Kidney (tissue), 14 donors: ENCODE results near the gene DRAM1. TPM values are rescaled to one million over a fixed set of nuclear protein-coding genes. Genes with fewer than 3 reads are reported as not detected.

Experiments used
- DNase-seq, 5 donors: peaks; one replicate each; pipeline ENCODE4 v3.0.0-alpha.2; 2013 to 2020
- FAIRE-seq: peaks from 2 replicates; lab custom pipeline; 2012; peaks lifted over from hg19 to GRCh38; lab: Jason Lieb, UNC
- H3K27ac ChIP-seq, 2 donors: one replicate each; pipeline ENCODE4 v1.7.0; 2013; ENCODE audit warnings: low read depth in 2 of 2, low read length in 2 of 2, inconsistent platforms in 1 of 2
- H3K27me3 ChIP-seq: one replicate; pipeline ENCODE4 v1.7.1; 2013; ENCODE audit warnings: low read length, inconsistent platforms; ENCODE audit not compliant: control insufficient read depth, insufficient read depth
- H3K36me3 ChIP-seq, 3 donors: one replicate each; pipeline versions ENCODE4 v1.7.0 to v1.7.1; 2013; ENCODE audit warnings: low read length in 3 of 3, control low read depth in 1 of 3, inconsistent platforms in 1 of 3; ENCODE audit not compliant: insufficient read depth in 3 of 3, control insufficient read depth in 2 of 3
- H3K4me1 ChIP-seq, 3 donors: one replicate each; pipeline versions ENCODE4 v1.7.0 to v1.7.1; 2013; ENCODE audit warnings: low read length in 3 of 3, inconsistent platforms in 1 of 3, low read depth in 1 of 3; ENCODE audit not compliant: control insufficient read depth in 2 of 3, insufficient read depth in 2 of 3
- H3K4me3 ChIP-seq, 3 donors: one replicate each; pipeline versions ENCODE4 v1.7.0 to v1.8.1; 2013; ENCODE audit warnings: low read length in 3 of 3, control low read depth in 1 of 3, inconsistent platforms in 1 of 3
- H3K9ac ChIP-seq, 3 donors: one replicate each; pipeline versions ENCODE4 v1.7.0 to v1.7.1; 2013; ENCODE audit warnings: low read length in 3 of 3, control low read depth in 1 of 3, inconsistent platforms in 1 of 3
- H3K9me3 ChIP-seq, 3 donors: one replicate each; pipeline versions ENCODE4 v1.7.0 to v1.7.1; 2013; ENCODE audit warnings: low read length in 3 of 3, control low read depth in 1 of 3, inconsistent platforms in 1 of 3; ENCODE audit not compliant: control insufficient read depth in 2 of 3, insufficient read depth in 1 of 3
- CTCF ChIP-seq: IDR thresholded peaks from 3 replicates; pipeline ENCODE4 v1.5.1; 2012; ENCODE audit warnings: mild to moderate bottlenecking, moderate library complexity, borderline replicate concordance; ENCODE audit not compliant: insufficient read depth; ENCODE audit errors: extremely low read depth
- intact Hi-C: fragments of 100-400 bp; cut with DNase I; formaldehyde crosslinking; loops from one replicate; pipeline ENCODE4 v1.11.1; 2022
- polyA plus RNA-seq: library from polyadenylated mRNA; stranded (reverse); fragments of 350-450 nt; fragmentation: Illumina TruSeq; extraction: RNeasy Lipid Tissue Mini Kit (QIAGEN cat#74804); gene quantifications from one replicate; pipeline ENCODE4 v1.2.3, GENCODE V29; 2014; ENCODE audit warnings: low read depth, low replicate concordance; ENCODE audit not compliant: insufficient read depth
- total RNA-seq: library from RNA; stranded (reverse); fragmentation: NEBNext Ultra II Directional; extraction: Animal tissue kit (Norgen Biotek cat#: 25700); gene quantifications from one replicate; pipeline ENCODE4 v1.2.1, GENCODE V29; 2021
- donor health status: control.
- donor health status: control.
- donor health status: control.
- donor health status: control.
- donor health status: control.
- donor health status: DM: yes; HTN: yes; CAD: no.
- donor health status: Normal renal cell carcinoma (clear cell type).

The DRAM1 gene
- total and polyA plus RNA-seq, 2 donors from 2014 or later = 19.0 to 35.8 TPM

GRCh38 chr12:101946233-101946611 lies 68.8 kb downstream of the DRAM1 start:
- TF ChIP-seq CTCF = no peak
- Histone ChIP-seq H3K4me1 (no peaks in the 10 kb centered on the region), H3K27me3 (no peaks in the 10 kb centered on the region), H3K36me3 (no peaks in the 10 kb centered on the region), H3K4me3 (no peak overlapping the region), H3K9me3 (no peaks in the 10 kb centered on the region), H3K9ac (no peak overlapping the region), H3K27ac (no peak overlapping the region)
- intact Hi-C loops = no loop called here
- FAIRE-seq (no peak), DNase-seq (no peak)

GRCh38 chr12:101947316-101947715 lies 69.9 kb downstream of the DRAM1 start:
- no peak for TF ChIP-seq CTCF
- H3K9me3 ChIP-seq = no peaks in the 10 kb centered on the region
- H3K4me1 ChIP-seq = no peaks in the 10 kb centered on the region
- H3K9ac ChIP-seq = no peak overlapping the region
- no peak overlapping the region for H3K27ac ChIP-seq
- H3K36me3 ChIP-seq = no peaks in the 10 kb centered on the region
- intact Hi-C loops = no loop called here
- no peak for DNase-seq
- no peak overlapping the region for H3K4me3 ChIP-seq
- H3K27me3 ChIP-seq = no peaks in the 10 kb centered on the region
- no peak for FAIRE-seq

- no peaks in the 10 kb centered on the region for H3K36me3 ChIP-seq
- no peak for TF ChIP-seq CTCF
- H3K4me3 ChIP-seq = no peak overlapping the region
- FAIRE-seq = no peak
- H3K9me3 ChIP-seq = no peaks in the 10 kb centered on the region
- H3K4me1 ChIP-seq = no peaks in the 10 kb centered on the region
- no peak overlapping the region for H3K9ac ChIP-seq
- no peaks in the 10 kb centered on the region for H3K27me3 ChIP-seq
- no peak overlapping the region for H3K27ac ChIP-seq
- DNase-seq = no peak
- intact Hi-C loops = no loop called here
These were observed 71.0 kb downstream of the DRAM1 start for GRCh38 chr12:101948365-101948764.

- Histone ChIP-seq H3K36me3 (no peaks in the 10 kb centered on the region), H3K27ac (no peak overlapping the region), H3K9me3 (no peaks in the 10 kb centered on the region), H3K9ac (no peak overlapping the region), H3K4me1 (no peaks in the 10 kb centered on the region), H3K27me3 (no peaks in the 10 kb centered on the region), H3K4me3 (no peak overlapping the region)
- FAIRE-seq (no peak), DNase-seq (no peak)
- TF ChIP-seq CTCF = no peak
- intact Hi-C loops = no loop called here
These were observed 73.8 kb downstream of the DRAM1 start for GRCh38 chr12:101951002-101951670.
